ENCODE measurements around the gene C3orf52. TPM values are rescaled to one million over a fixed set of nuclear protein-coding genes. Genes with fewer than 3 reads are reported as not detected.

C3orf52 gene
- total and polyA plus RNA-seq, 2 experiments from 2014 or later: 8.1 to 16.6 TPM

GRCh38 chr3:112136046-112136445, 49.9 kb downstream of the C3orf52 start (continued):
- TF ChIP-seq ZNF462 (CRISPR knock-in tag; IDR thresholded peaks at IDR 0.05) (no peak), STAT1 (IDR thresholded peaks at IDR 0.05; ENCODE audit: unreplicated experiment) (no peak), ZNF114 (CRISPR knock-in tag; IDR thresholded peaks at IDR 0.05) (no peak), NANOG (IDR thresholded peaks at IDR 0.05; ENCODE audit: borderline replicate concordance) (no peak), ZNF331 (CRISPR knock-in tag; IDR thresholded peaks at IDR 0.05; ENCODE audit: low read depth) (no peak), CTCF (conservative IDR thresholded peaks at IDR 0.05; ENCODE audit: low read depth in 2 of 2) (no peak), POLR2AphosphoS5 (IDR thresholded peaks at IDR 0.05; ENCODE audit: low read depth) (no peak)
- TF ChIP-seq, protein P1, sequence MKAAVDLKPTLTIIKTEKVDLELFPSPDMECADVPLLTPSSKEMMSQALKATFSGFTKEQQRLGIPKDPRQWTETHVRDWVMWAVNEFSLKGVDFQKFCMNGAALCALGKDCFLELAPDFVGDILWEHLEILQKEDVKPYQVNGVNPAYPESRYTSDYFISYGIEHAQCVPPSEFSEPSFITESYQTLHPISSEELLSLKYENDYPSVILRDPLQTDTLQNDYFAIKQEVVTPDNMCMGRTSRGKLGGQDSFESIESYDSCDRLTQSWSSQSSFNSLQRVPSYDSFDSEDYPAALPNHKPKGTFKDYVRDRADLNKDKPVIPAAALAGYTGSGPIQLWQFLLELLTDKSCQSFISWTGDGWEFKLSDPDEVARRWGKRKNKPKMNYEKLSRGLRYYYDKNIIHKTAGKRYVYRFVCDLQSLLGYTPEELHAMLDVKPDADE (IDR thresholded peaks at IDR 0.05): no peak
- TF ChIP-seq, protein P2, sequence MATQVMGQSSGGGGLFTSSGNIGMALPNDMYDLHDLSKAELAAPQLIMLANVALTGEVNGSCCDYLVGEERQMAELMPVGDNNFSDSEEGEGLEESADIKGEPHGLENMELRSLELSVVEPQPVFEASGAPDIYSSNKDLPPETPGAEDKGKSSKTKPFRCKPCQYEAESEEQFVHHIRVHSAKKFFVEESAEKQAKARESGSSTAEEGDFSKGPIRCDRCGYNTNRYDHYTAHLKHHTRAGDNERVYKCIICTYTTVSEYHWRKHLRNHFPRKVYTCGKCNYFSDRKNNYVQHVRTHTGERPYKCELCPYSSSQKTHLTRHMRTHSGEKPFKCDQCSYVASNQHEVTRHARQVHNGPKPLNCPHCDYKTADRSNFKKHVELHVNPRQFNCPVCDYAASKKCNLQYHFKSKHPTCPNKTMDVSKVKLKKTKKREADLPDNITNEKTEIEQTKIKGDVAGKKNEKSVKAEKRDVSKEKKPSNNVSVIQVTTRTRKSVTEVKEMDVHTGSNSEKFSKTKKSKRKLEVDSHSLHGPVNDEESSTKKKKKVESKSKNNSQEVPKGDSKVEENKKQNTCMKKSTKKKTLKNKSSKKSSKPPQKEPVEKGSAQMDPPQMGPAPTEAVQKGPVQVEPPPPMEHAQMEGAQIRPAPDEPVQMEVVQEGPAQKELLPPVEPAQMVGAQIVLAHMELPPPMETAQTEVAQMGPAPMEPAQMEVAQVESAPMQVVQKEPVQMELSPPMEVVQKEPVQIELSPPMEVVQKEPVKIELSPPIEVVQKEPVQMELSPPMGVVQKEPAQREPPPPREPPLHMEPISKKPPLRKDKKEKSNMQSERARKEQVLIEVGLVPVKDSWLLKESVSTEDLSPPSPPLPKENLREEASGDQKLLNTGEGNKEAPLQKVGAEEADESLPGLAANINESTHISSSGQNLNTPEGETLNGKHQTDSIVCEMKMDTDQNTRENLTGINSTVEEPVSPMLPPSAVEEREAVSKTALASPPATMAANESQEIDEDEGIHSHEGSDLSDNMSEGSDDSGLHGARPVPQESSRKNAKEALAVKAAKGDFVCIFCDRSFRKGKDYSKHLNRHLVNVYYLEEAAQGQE (IDR thresholded peaks at IDR 0.05; ENCODE audit: unreplicated experiment): no peak

Measured in GM23338 (cell line).